Mesenchymal stem cell (in vitro differentiated cells and primary cell): ENCODE data around the gene HRH1.
"Not testable (repeated sequence)": the region's sequence is repeated elsewhere in the genome, so short reads cannot be mapped to it uniquely, and the experiment has no call there.

ENCODE experiments used
- DNase-seq: peaks from one replicate; pipeline ENCODE4 v3.0.0-alpha.2; 2013
- H2AFZ ChIP-seq: one replicate; pipeline ENCODE4 v1.6.1; 2013; ENCODE audit warnings: low read depth, mild to moderate bottlenecking, control low read depth, inconsistent platforms, low read length, moderate library complexity
- H2AK5ac ChIP-seq: 2 replicates; pipeline ENCODE4 v1.6.1; 2013; ENCODE audit warnings: low read length, moderate library complexity, mild to moderate bottlenecking, inconsistent platforms; ENCODE audit not compliant: severe bottlenecking
- H2BK120ac ChIP-seq: one replicate; pipeline ENCODE4 v1.6.1; 2013; ENCODE audit warnings: low read depth, mild to moderate bottlenecking, inconsistent platforms, low read length, moderate library complexity
- H2BK12ac ChIP-seq, 2 experiments: one replicate each; pipeline ENCODE4 v1.6.1; 2013; ENCODE audit warnings: inconsistent platforms in 2 of 2, low read length in 2 of 2, mild to moderate bottlenecking in 2 of 2, moderate library complexity in 2 of 2, control low read depth in 1 of 2
- H2BK15ac ChIP-seq: one replicate; pipeline ENCODE4 v1.6.1; 2013; ENCODE audit warnings: mild to moderate bottlenecking, low read depth, inconsistent platforms; ENCODE audit not compliant: poor library complexity, severe bottlenecking
- H2BK5ac ChIP-seq: 2 replicates; pipeline ENCODE4 v1.6.1; 2013; ENCODE audit warnings: low read depth, mild to moderate bottlenecking, low read length, control low read depth, inconsistent platforms; ENCODE audit not compliant: poor library complexity, severe bottlenecking
- H3K14ac ChIP-seq, 2 experiments: one replicate each; pipeline ENCODE4 v1.6.1; 2013; ENCODE audit warnings: inconsistent platforms in 2 of 2, low read length in 2 of 2, control low read depth in 1 of 2, mild to moderate bottlenecking in 1 of 2, moderate library complexity in 1 of 2
- H3K18ac ChIP-seq, 2 experiments: one replicate each; pipeline ENCODE4 v1.6.1; 2013; ENCODE audit warnings: inconsistent platforms in 2 of 2, low read length in 2 of 2, control low read depth in 1 of 2, low read depth in 1 of 2, mild to moderate bottlenecking in 1 of 2
- H3K23ac ChIP-seq, 2 experiments: one replicate each; pipeline ENCODE4 v1.6.1; 2013; ENCODE audit warnings: inconsistent platforms in 2 of 2, low read length in 2 of 2, mild to moderate bottlenecking in 2 of 2, moderate library complexity in 2 of 2, control low read depth in 1 of 2
- H3K27ac ChIP-seq: 2 replicates; pipeline ENCODE4 v1.5.1; 2013; ENCODE audit warnings: mild to moderate bottlenecking, moderate library complexity, low read length, control low read depth, inconsistent platforms; ENCODE audit not compliant: poor library complexity, severe bottlenecking
- H3K27me3 ChIP-seq, 2 experiments: 2 replicates each; pipeline versions ENCODE4 v1.6.1 to v1.7.0; 2013; ENCODE audit warnings: low read length in 2 of 2, mild to moderate bottlenecking in 2 of 2, moderate library complexity in 2 of 2, control low read depth in 1 of 2, inconsistent platforms in 1 of 2; ENCODE audit not compliant: control insufficient read depth in 1 of 2, insufficient read depth in 1 of 2
- H3K36me3 ChIP-seq, 2 experiments: 2 replicates each; pipeline versions ENCODE4 v1.6.1 to v1.7.0; 2013; ENCODE audit warnings: low read length in 2 of 2, control low read depth in 1 of 2, inconsistent platforms in 1 of 2, low read depth in 1 of 2, mild to moderate bottlenecking in 1 of 2; ENCODE audit not compliant: insufficient read depth in 2 of 2, control insufficient read depth in 1 of 2
- H3K4ac ChIP-seq, 2 experiments: one replicate each; pipeline ENCODE4 v1.6.1; 2013; ENCODE audit warnings: inconsistent platforms in 2 of 2, low read length in 2 of 2, mild to moderate bottlenecking in 2 of 2, moderate library complexity in 2 of 2, control low read depth in 1 of 2, low read depth in 1 of 2
- H3K4me1 ChIP-seq: 2 replicates; pipeline ENCODE4 v1.6.1; 2013; ENCODE audit warnings: low read depth, low read length, control low read depth; ENCODE audit not compliant: control insufficient read depth, insufficient read depth
- H3K4me2 ChIP-seq: 2 replicates; pipeline ENCODE4 v1.6.1; 2013; ENCODE audit warnings: low read length, mild to moderate bottlenecking, inconsistent platforms; ENCODE audit not compliant: poor library complexity, severe bottlenecking
- H3K4me3 ChIP-seq, 2 experiments: 2 replicates each; pipeline versions ENCODE4 v1.5.1 to v1.7.0; 2013; ENCODE audit warnings: low read length in 2 of 2, mild to moderate bottlenecking in 2 of 2, control low read depth in 1 of 2, low read depth in 1 of 2; ENCODE audit not compliant: insufficient read depth in 1 of 2
- H3K79me1 ChIP-seq: replicated peaks from 2 replicates; pipeline ENCODE4 v1.6.1; 2013; ENCODE audit warnings: mild to moderate bottlenecking, control low read depth, low read length, inconsistent platforms; ENCODE audit not compliant: poor library complexity, severe bottlenecking
- H3K9ac ChIP-seq: 2 replicates; pipeline ENCODE4 v1.7.0; 2013; ENCODE audit warnings: mild to moderate bottlenecking, low read length, moderate library complexity
- H3K9me3 ChIP-seq: 2 replicates; pipeline ENCODE4 v1.7.0; 2013; ENCODE audit warnings: mild to moderate bottlenecking, low read length; ENCODE audit not compliant: control insufficient read depth
- H4K8ac ChIP-seq: one replicate; pipeline ENCODE4 v1.6.1; 2013; ENCODE audit warnings: inconsistent platforms, mild to moderate bottlenecking, low read length, moderate library complexity
- H4K91ac ChIP-seq: one replicate; pipeline ENCODE4 v1.6.1; 2013; ENCODE audit warnings: mild to moderate bottlenecking, low read length, inconsistent platforms
- WGBS: methylation state at CpG from one replicate; pipeline ENCODE4 v1.1.7; 2013; ENCODE audit warnings: mixed read lengths; 5-methylcytosine and 5-hydroxymethylcytosine counted together

Gene HRH1

GRCh38 chr3:11166807-11167400 lies 12.6 kb downstream of the HRH1 start:
- not testable (repeated sequence) for H2BK15ac ChIP-seq, H3K27ac ChIP-seq, H3K9ac ChIP-seq, H3K23ac ChIP-seq, H4K8ac ChIP-seq, H3K27me3 ChIP-seq, H3K4me2 ChIP-seq, H2BK5ac ChIP-seq, H3K9me3 ChIP-seq, H2BK12ac ChIP-seq, H4K91ac ChIP-seq, H3K4ac ChIP-seq, H3K18ac ChIP-seq, H2BK120ac ChIP-seq, DNase-seq, H2AFZ ChIP-seq, H3K14ac ChIP-seq, H3K4me3 ChIP-seq, H2AK5ac ChIP-seq
- Histone ChIP-seq H3K79me1 (peaks cover 28% of the 10 kb centered on the region), H3K4me1 (peaks cover 14% of the 10 kb centered on the region), H3K36me3 (peaks cover 17 to 40% of the 10 kb centered on the region in 2 experiments)
- 77% methylated on average over 10 of the region's 12 CpGs for WGBS

- WGBS: 99% methylated on average over 3 of the region's 3 CpGs
- H3K27ac ChIP-seq: no peak overlapping the region
- H3K4me1 ChIP-seq: peaks cover 14% of the 10 kb centered on the region
- no peak overlapping the region for H3K23ac ChIP-seq
- no peak overlapping the region for H3K4me2 ChIP-seq
- no peak overlapping the region for H3K4ac ChIP-seq
- no peaks in the 10 kb centered on the region for H3K9me3 ChIP-seq
- H3K36me3 ChIP-seq: peaks cover 15 to 36% of the 10 kb centered on the region in 2 experiments
- H4K8ac ChIP-seq: no peak overlapping the region
- no peak overlapping the region for H2AK5ac ChIP-seq
- H3K79me1 ChIP-seq: peaks cover 26% of the 10 kb centered on the region
- no peak overlapping the region for H2BK15ac ChIP-seq
- no peak for DNase-seq
- no peak overlapping the region for H3K9ac ChIP-seq
- H2BK12ac ChIP-seq: no peak overlapping the region
- H2BK120ac ChIP-seq: no peak overlapping the region
- H3K4me3 ChIP-seq: no peak overlapping the region
- H4K91ac ChIP-seq: no peak overlapping the region
- H2BK5ac ChIP-seq: no peak overlapping the region
- no peak overlapping the region for H3K14ac ChIP-seq
- H3K27me3 ChIP-seq: no peaks in the 10 kb centered on the region
- H2AFZ ChIP-seq: no peak overlapping the region
- H3K18ac ChIP-seq: no peak overlapping the region
Observed at GRCh38 chr3:11167590-11167989, 13.3 kb downstream of the HRH1 start.

GRCh38 chr3:11168406-11168805 lies 14.1 kb downstream of the HRH1 start:
- DNase-seq: no peak
- Histone ChIP-seq H3K4ac (peak overlapping the region in 1 of 2 experiments; percentile 36), H2BK12ac (peak overlapping the region; percentile 21 to 71), H3K18ac (peak overlapping the region; percentile 3 to 9), H3K79me1 (peaks cover 23% of the 10 kb centered on the region), H3K9ac (no peak overlapping the region), H4K8ac (no peak overlapping the region), H3K4me1 (peaks cover 12% of the 10 kb centered on the region), H2BK5ac (no peak overlapping the region), H2AK5ac (no peak overlapping the region), H3K27ac (no peak overlapping the region), H2BK120ac (no peak overlapping the region), H3K4me2 (no peak overlapping the region), H4K91ac (peak overlapping the region; percentile 66), H3K36me3 (peaks cover 15 to 35% of the 10 kb centered on the region in 2 experiments), H3K4me3 (no peak overlapping the region), H2AFZ (no peak overlapping the region), H2BK15ac (peak overlapping the region; percentile 1), H3K27me3 (no peaks in the 10 kb centered on the region), H3K23ac (no peak overlapping the region), H3K14ac (peak overlapping the region in 1 of 2 experiments; percentile 22), H3K9me3 (no peaks in the 10 kb centered on the region)
- WGBS: 96% methylated on average over 13 of the region's 13 CpGs

- no peaks in the 10 kb centered on the region for H3K9me3 ChIP-seq
- no peak overlapping the region for H3K27ac ChIP-seq
- peak; percentile 45 for DNase-seq
- peaks cover 23% of the 10 kb centered on the region for H3K79me1 ChIP-seq
- H3K4ac ChIP-seq: no peak overlapping the region
- H2AK5ac ChIP-seq: no peak overlapping the region
- no peak overlapping the region for H2AFZ ChIP-seq
- no peaks in the 10 kb centered on the region for H3K27me3 ChIP-seq
- peak overlapping the region; percentile 43 to 60 for H2BK12ac ChIP-seq
- peaks cover 15 to 35% of the 10 kb centered on the region in 2 experiments for H3K36me3 ChIP-seq
- no peak overlapping the region for H3K4me3 ChIP-seq
- peaks cover 12% of the 10 kb centered on the region for H3K4me1 ChIP-seq
- no peak overlapping the region for H2BK5ac ChIP-seq
- no peak overlapping the region for H2BK120ac ChIP-seq
- WGBS: 56% methylated on average over 9 of the region's 13 CpGs
- H2BK15ac ChIP-seq: no peak overlapping the region
- H3K23ac ChIP-seq: no peak overlapping the region
- H3K9ac ChIP-seq: no peak overlapping the region
- peak overlapping the region in 1 of 2 experiments; percentile 9 for H3K14ac ChIP-seq
- H3K18ac ChIP-seq: peak overlapping the region; percentile 31 to 48
- peak overlapping the region; percentile 8 for H4K8ac ChIP-seq
- no peak overlapping the region for H3K4me2 ChIP-seq
- peak overlapping the region; percentile 41 for H4K91ac ChIP-seq
Observed at GRCh38 chr3:11168881-11169805, 14.8 kb downstream of the HRH1 start.
